H9 (cell line): ENCODE measurements around the gene CIT. TPM values are rescaled to one million over a fixed set of nuclear protein-coding genes. Genes with fewer than 3 reads are reported as not detected.

Experiments
- DNase-seq: peaks from one replicate; pipeline ENCODE4 v3.0.0-alpha.2; 2017
- H2AFZ ChIP-seq: one replicate; pipeline ENCODE4 v1.6.1; 2013; ENCODE audit warnings: mild to moderate bottlenecking, low read length, control low read depth, moderate library complexity
- H2AK5ac ChIP-seq: 2 replicates; pipeline ENCODE4 v1.6.1; 2013; ENCODE audit warnings: low read length, control low read depth, mixed read lengths; ENCODE audit not compliant: insufficient read length
- H2BK120ac ChIP-seq: one replicate; pipeline ENCODE4 v1.6.1; 2013; ENCODE audit warnings: low read depth, mild to moderate bottlenecking, low read length, control low read depth, inconsistent platforms; ENCODE audit not compliant: poor library complexity, severe bottlenecking
- H2BK12ac ChIP-seq: 2 replicates; pipeline ENCODE4 v1.6.1; 2013; ENCODE audit warnings: low read length, control low read depth, mixed read lengths, low read depth; ENCODE audit not compliant: insufficient read length
- H2BK15ac ChIP-seq: 2 replicates; pipeline ENCODE4 v1.6.1; 2013; ENCODE audit warnings: low read depth, low read length, control low read depth
- H2BK20ac ChIP-seq: one replicate; pipeline ENCODE4 v1.6.1; 2013; ENCODE audit warnings: low read depth, mild to moderate bottlenecking, low read length, control low read depth, inconsistent platforms; ENCODE audit not compliant: poor library complexity, severe bottlenecking
- H2BK5ac ChIP-seq: 2 replicates; pipeline ENCODE4 v1.6.1; 2013; ENCODE audit warnings: low read length, control low read depth, mixed read lengths; ENCODE audit not compliant: insufficient read length
- H3K14ac ChIP-seq: 2 replicates; pipeline ENCODE4 v1.6.1; 2013; ENCODE audit warnings: low read length, control low read depth; ENCODE audit not compliant: insufficient read depth
- H3K18ac ChIP-seq: 2 replicates; pipeline ENCODE4 v1.6.1; 2013; ENCODE audit warnings: low read depth, mild to moderate bottlenecking, mixed read lengths, low read length, control low read depth; ENCODE audit not compliant: insufficient read length
- H3K23ac ChIP-seq: 2 replicates; pipeline ENCODE4 v1.6.1; 2013; ENCODE audit warnings: low read length, control low read depth, mixed read lengths, low read depth; ENCODE audit not compliant: insufficient read length
- H3K23me2 ChIP-seq: 2 replicates; pipeline ENCODE4 v1.6.1; 2013; ENCODE audit warnings: low read depth, mild to moderate bottlenecking, mixed read lengths, low read length, control low read depth; ENCODE audit not compliant: insufficient read length, poor library complexity, severe bottlenecking
- H3K27ac ChIP-seq: 2 replicates; pipeline ENCODE4 v1.5.1; 2013; ENCODE audit warnings: low read length, control low read depth, mixed read lengths, low read depth; ENCODE audit not compliant: insufficient read length
- H3K27me3 ChIP-seq: 2 replicates; pipeline ENCODE4 v1.6.1; 2013; ENCODE audit warnings: low read length, control low read depth, inconsistent platforms; ENCODE audit not compliant: insufficient read depth
- H3K4ac ChIP-seq: 2 replicates; pipeline ENCODE4 v1.6.1; 2013; ENCODE audit warnings: low read depth, mild to moderate bottlenecking, control low read depth, inconsistent platforms, low read length, moderate library complexity
- H3K4me1 ChIP-seq: 2 replicates; pipeline ENCODE4 v1.6.1; 2013; ENCODE audit warnings: low read length, control low read depth, inconsistent platforms; ENCODE audit not compliant: insufficient read depth
- H3K4me2 ChIP-seq: 2 replicates; pipeline ENCODE4 v1.6.1; 2013; ENCODE audit warnings: low read length, control low read depth, mixed read lengths; ENCODE audit not compliant: insufficient read length, insufficient read depth
- H3K56ac ChIP-seq: 2 replicates; pipeline ENCODE4 v1.6.1; 2013; ENCODE audit warnings: low read depth, mild to moderate bottlenecking, mixed read lengths, low read length, control low read depth; ENCODE audit not compliant: insufficient read length
- H3K79me1 ChIP-seq: 2 replicates; pipeline ENCODE4 v1.6.1; 2013; ENCODE audit warnings: low read depth, mild to moderate bottlenecking, moderate library complexity, low read length, control low read depth, inconsistent platforms; ENCODE audit not compliant: insufficient read depth, poor library complexity, severe bottlenecking
- H3K79me2 ChIP-seq: 2 replicates; pipeline ENCODE4 v1.6.1; 2013; ENCODE audit warnings: low read length, control low read depth, inconsistent platforms; ENCODE audit not compliant: insufficient read depth
- H3K9ac ChIP-seq: 2 replicates; pipeline ENCODE4 v1.6.1; 2013; ENCODE audit warnings: low read length, control low read depth, mixed read lengths; ENCODE audit not compliant: insufficient read length; ENCODE audit errors: extremely low read depth
- H3K9me3 ChIP-seq: one replicate; pipeline ENCODE4 v1.6.1; 2013; ENCODE audit warnings: low read depth, low read length, inconsistent platforms; ENCODE audit not compliant: control insufficient read depth
- H3T11ph ChIP-seq: one replicate; pipeline ENCODE4 v1.6.1; 2013; ENCODE audit warnings: mild to moderate bottlenecking, low read length, control low read depth, inconsistent platforms
- H4K20me1 ChIP-seq: one replicate; pipeline ENCODE4 v1.6.1; 2013; ENCODE audit not compliant: control insufficient read depth, insufficient read length, insufficient read depth
- H4K5ac ChIP-seq: 2 replicates; pipeline ENCODE4 v1.6.1; 2013; ENCODE audit warnings: low read depth, mild to moderate bottlenecking, mixed read lengths, low read length, control low read depth; ENCODE audit not compliant: insufficient read length
- H4K8ac ChIP-seq: replicated peaks from 2 replicates; pipeline ENCODE4 v1.6.1; 2013; ENCODE audit warnings: low read length, control low read depth, mixed read lengths, low read depth; ENCODE audit not compliant: insufficient read length
- H4K91ac ChIP-seq: 2 replicates; pipeline ENCODE4 v1.6.1; 2013; ENCODE audit warnings: low read depth, mild to moderate bottlenecking, moderate library complexity, mixed read lengths, low read length, control low read depth; ENCODE audit not compliant: insufficient read length
- H3K27ac Mint-ChIP-seq, 3 experiments: 2 replicates in 2 of 3; 3 replicates in 1 of 3; pipeline ENCODE4 v1.8.0; 2020 to 2021; ENCODE audit warnings: mixed read lengths in 3 of 3, mild to moderate bottlenecking in 1 of 3, moderate library complexity in 1 of 3
- H3K27me3 Mint-ChIP-seq: 2 replicates; pipeline ENCODE4 v1.8.0; 2021; ENCODE audit warnings: low read depth, mild to moderate bottlenecking, moderate library complexity, mixed read lengths
- H3K36me3 Mint-ChIP-seq, 3 experiments: 2 replicates in 2 of 3; 3 replicates in 1 of 3; pipeline ENCODE4 v1.8.0; 2020 to 2021; ENCODE audit warnings: low read depth in 3 of 3, mixed read lengths in 3 of 3; ENCODE audit not compliant: insufficient read depth in 1 of 3
- H3K4me1 Mint-ChIP-seq, 2 experiments: 2 replicates each; pipeline ENCODE4 v1.8.0; 2020; ENCODE audit warnings: mixed read lengths in 2 of 2
- H3K4me3 Mint-ChIP-seq, 2 experiments: 2 replicates in 1 of 2; 3 replicates in 1 of 2; pipeline ENCODE4 v1.8.0; 2020 to 2021; ENCODE audit warnings: mild to moderate bottlenecking in 2 of 2, mixed read lengths in 2 of 2, moderate library complexity in 1 of 2
- H3K9me3 Mint-ChIP-seq, 2 experiments: 2 replicates in 1 of 2; 3 replicates in 1 of 2; pipeline ENCODE4 v1.8.0; 2020; ENCODE audit warnings: mild to moderate bottlenecking in 2 of 2, mixed read lengths in 2 of 2, moderate library complexity in 1 of 2
- WGBS: extraction: QIAGEN DNeasy Blood & Tissue Kit; methylation state at CpG from one replicate; pipeline ENCODE4 v1.1.7; 2013; ENCODE audit warnings: missing lambda C conversion rate, low lambda C conversion rate, mixed read lengths; ENCODE audit not compliant: insufficient read length; ENCODE audit errors: extremely low coverage; 5-methylcytosine and 5-hydroxymethylcytosine counted together
- total RNA-seq: library from RNA; stranded (reverse); gene quantifications from 2 replicates; pipeline ENCODE4 v1.2.1, GENCODE V29; 2021
- TF ChIP-seq, protein P1 (sequence below): fragments of 200-600 bp; sonication (generic); conservative IDR thresholded peaks from 3 replicates; pipeline ENCODE4 v1.8.0; 2021; ENCODE audit warnings: antibody characterized with exemption, mild to moderate bottlenecking

Gene CIT
- total RNA-seq, 1 experiment from 2014 or later, result 55.3 TPM

- DNase-seq, result no peak
- Histone ChIP-seq H3K4me1 (no peaks in the 10 kb centered on the region), H2AK5ac (no peak overlapping the region)
Observed at GRCh38 chr12:119693511-119693910, 183.6 kb downstream of the CIT start.

More at GRCh38 chr12:119693511-119693910, 183.6 kb downstream of the CIT start:
- Histone ChIP-seq H3K23ac (no peak overlapping the region), H3K27ac (no peak overlapping the region), H3K79me2 (no peaks in the 10 kb centered on the region), H2BK20ac (no peak overlapping the region), H3K9ac (no peak overlapping the region), H2BK12ac (no peak overlapping the region), H3K56ac (no peak overlapping the region), H4K5ac (no peak overlapping the region), H3K14ac (no peak overlapping the region), H2BK120ac (no peak overlapping the region), H3K18ac (no peak overlapping the region), H3K23me2 (no peaks in the 10 kb centered on the region), H3T11ph (no peak overlapping the region), H3K79me1 (no peaks in the 10 kb centered on the region), H2AFZ (no peak overlapping the region), H2BK5ac (no peak overlapping the region), H4K8ac (no peak overlapping the region), H4K20me1 (no peaks in the 10 kb centered on the region), H3K4me2 (no peak overlapping the region), H2BK15ac (no peak overlapping the region), H3K4ac (no peak overlapping the region), H4K91ac (no peak overlapping the region), H3K27me3 (no peaks in the 10 kb centered on the region), H3K9me3 (no peaks in the 10 kb centered on the region)
- TF ChIP-seq, protein P1, sequence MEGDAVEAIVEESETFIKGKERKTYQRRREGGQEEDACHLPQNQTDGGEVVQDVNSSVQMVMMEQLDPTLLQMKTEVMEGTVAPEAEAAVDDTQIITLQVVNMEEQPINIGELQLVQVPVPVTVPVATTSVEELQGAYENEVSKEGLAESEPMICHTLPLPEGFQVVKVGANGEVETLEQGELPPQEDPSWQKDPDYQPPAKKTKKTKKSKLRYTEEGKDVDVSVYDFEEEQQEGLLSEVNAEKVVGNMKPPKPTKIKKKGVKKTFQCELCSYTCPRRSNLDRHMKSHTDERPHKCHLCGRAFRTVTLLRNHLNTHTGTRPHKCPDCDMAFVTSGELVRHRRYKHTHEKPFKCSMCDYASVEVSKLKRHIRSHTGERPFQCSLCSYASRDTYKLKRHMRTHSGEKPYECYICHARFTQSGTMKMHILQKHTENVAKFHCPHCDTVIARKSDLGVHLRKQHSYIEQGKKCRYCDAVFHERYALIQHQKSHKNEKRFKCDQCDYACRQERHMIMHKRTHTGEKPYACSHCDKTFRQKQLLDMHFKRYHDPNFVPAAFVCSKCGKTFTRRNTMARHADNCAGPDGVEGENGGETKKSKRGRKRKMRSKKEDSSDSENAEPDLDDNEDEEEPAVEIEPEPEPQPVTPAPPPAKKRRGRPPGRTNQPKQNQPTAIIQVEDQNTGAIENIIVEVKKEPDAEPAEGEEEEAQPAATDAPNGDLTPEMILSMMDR, result no peak
- WGBS, result no CpG with 5 or more reads among the region's 1 CpG
- no peaks in the 10 kb centered on the region for H3K27me3 Mint-ChIP-seq
- H3K4me1 Mint-ChIP-seq, result no peaks in the 10 kb centered on the region
- H3K27ac Mint-ChIP-seq, result no peak overlapping the region
- no peaks in the 10 kb centered on the region for H3K9me3 Mint-ChIP-seq
- no peak overlapping the region for H3K4me3 Mint-ChIP-seq
- peaks cover 19 to 48% (median 44%) of the 10 kb centered on the region in 3 experiments; a peak in 6 of 7 replicates for H3K36me3 Mint-ChIP-seq
